Colonic mucosa (tissue), 4 donors: ENCODE results near the gene SLC25A12. TPM values are rescaled to one million over a fixed set of nuclear protein-coding genes. Genes with fewer than 3 reads are reported as not detected.
"Not testable (repeated sequence)": the region's sequence is repeated elsewhere in the genome, so short reads cannot be mapped to it uniquely, and the experiment has no call there.

ENCODE experiments used
- DNase-seq: peaks from one replicate; pipeline ENCODE4 v3.0.0-alpha.2; 2020
- H3K27ac ChIP-seq: fragments of 200-600 bp; one replicate; pipeline ENCODE4 v1.8.0; 2021
- H3K27me3 ChIP-seq: fragments of 200-600 bp; one replicate; pipeline ENCODE4 v1.8.0; 2021
- H3K36me3 ChIP-seq: fragments of 200-600 bp; one replicate; pipeline ENCODE4 v1.8.0; 2021
- H3K4me1 ChIP-seq: fragments of 200-600 bp; one replicate; pipeline ENCODE4 v1.8.0; 2021; ENCODE audit warnings: mild to moderate bottlenecking
- H3K4me3 ChIP-seq: fragments of 200-600 bp; one replicate; pipeline ENCODE4 v1.8.0; 2021
- H3K9ac ChIP-seq, 2 donors: one replicate each; pipeline ENCODE4 v1.7.0; 2013; ENCODE audit warnings: control low read depth in 2 of 2, low read depth in 2 of 2, low read length in 2 of 2
- H3K9me3 ChIP-seq: fragments of 200-600 bp; one replicate; pipeline ENCODE4 v1.8.0; 2021
- CTCF ChIP-seq: fragments of 200-600 bp; IDR thresholded peaks from one replicate; pipeline ENCODE4 v1.8.0; 2022; ENCODE audit warnings: antibody characterized with exemption, mild to moderate bottlenecking
- intact Hi-C: fragments of 100-400 bp; cut with DNase I; formaldehyde crosslinking; loops from one replicate; pipeline ENCODE4 v1.14.1; 2022
- total RNA-seq, 2 donors: library from RNA; stranded (reverse); fragmentation: NEBNext Ultra II Directional in 1 of 2; extraction: Animal tissue kit (Norgen Biotek cat#: 25700) in 1 of 2; gene quantifications; one replicate each; pipeline ENCODE4 v1.2.1, GENCODE V29; 2021
- donor health status: healthy.
- donor health status: DM: no; HTN: no; CAD: no.
- donor health status: DM: no; HTN: no; CAD: no.

Gene SLC25A12
- total RNA-seq, 2 donors from 2014 or later, result 12.3 to 17.9 TPM

- no peak overlapping the region for H3K27ac ChIP-seq
- intact Hi-C loops, result no loop called here
- no peak overlapping the region for H3K4me3 ChIP-seq
- H3K36me3 ChIP-seq, result no peaks in the 10 kb centered on the region
- no peak overlapping the region for H3K9ac ChIP-seq
- H3K4me1 ChIP-seq, result no peaks in the 10 kb centered on the region
- no peaks in the 10 kb centered on the region for H3K27me3 ChIP-seq
- H3K9me3 ChIP-seq, result no peaks in the 10 kb centered on the region
- no peak for TF ChIP-seq CTCF
- DNase-seq, result no peak
Measured at GRCh38 chr2:171913517-171913916, 19.5 kb upstream of the SLC25A12 start.

- intact Hi-C loops, result no loop called here
- H3K9ac ChIP-seq, result no peak overlapping the region
- TF ChIP-seq CTCF, result no peak
- H3K4me3 ChIP-seq, result no peak overlapping the region
- H3K27ac ChIP-seq, result no peak overlapping the region
- no peaks in the 10 kb centered on the region for H3K27me3 ChIP-seq
- H3K36me3 ChIP-seq, result no peaks in the 10 kb centered on the region
- H3K4me1 ChIP-seq, result no peaks in the 10 kb centered on the region
- no peak for DNase-seq
- no peaks in the 10 kb centered on the region for H3K9me3 ChIP-seq
Measured at GRCh38 chr2:171910494-171910893, 16.4 kb upstream of the SLC25A12 start.

- no peak overlapping the region for H3K27ac ChIP-seq
- DNase-seq, result no peak
- no peak overlapping the region for H3K9ac ChIP-seq
- H3K4me3 ChIP-seq, result no peak overlapping the region
- no peaks in the 10 kb centered on the region for H3K4me1 ChIP-seq
- no peak for TF ChIP-seq CTCF
- H3K9me3 ChIP-seq, result no peaks in the 10 kb centered on the region
- H3K27me3 ChIP-seq, result no peaks in the 10 kb centered on the region
- intact Hi-C loops, result no loop called here
- H3K36me3 ChIP-seq, result no peaks in the 10 kb centered on the region
Measured at GRCh38 chr2:171909266-171909665, 15.2 kb upstream of the SLC25A12 start.

- Histone ChIP-seq H3K4me1 (no peaks in the 10 kb centered on the region), H3K36me3 (no peaks in the 10 kb centered on the region), H3K9me3 (no peaks in the 10 kb centered on the region), H3K27ac (no peak overlapping the region), H3K9ac (no peak overlapping the region), H3K27me3 (no peaks in the 10 kb centered on the region), H3K4me3 (no peak overlapping the region)
- intact Hi-C loops, result no loop called here
- no peak for TF ChIP-seq CTCF
- DNase-seq, result no peak
Measured at GRCh38 chr2:171908235-171908634, 14.2 kb upstream of the SLC25A12 start.

- Histone ChIP-seq H3K27me3 (no peaks in the 10 kb centered on the region), H3K9ac (no peak overlapping the region), H3K27ac (no peak overlapping the region), H3K36me3 (no peaks in the 10 kb centered on the region), H3K4me3 (no peak overlapping the region), H3K4me1 (no peaks in the 10 kb centered on the region), H3K9me3 (no peaks in the 10 kb centered on the region)
- intact Hi-C loops, result no loop called here
- TF ChIP-seq CTCF, result no peak
- no peak for DNase-seq
Measured at GRCh38 chr2:171902840-171903420, 8.9 kb upstream of the SLC25A12 start.

GRCh38 chr2:171899623-171900282, 5.7 kb upstream of the SLC25A12 start:
- intact Hi-C loops, H3K27me3 ChIP-seq, DNase-seq: not testable (repeated sequence)

More at GRCh38 chr2:171899623-171900282, 5.7 kb upstream of the SLC25A12 start:
- not testable (repeated sequence) for H3K27ac ChIP-seq, H3K9me3 ChIP-seq, H3K9ac ChIP-seq, H3K4me1 ChIP-seq, H3K4me3 ChIP-seq, H3K36me3 ChIP-seq
